ENCODE measurements around the gene C18orf63.

DNA sequence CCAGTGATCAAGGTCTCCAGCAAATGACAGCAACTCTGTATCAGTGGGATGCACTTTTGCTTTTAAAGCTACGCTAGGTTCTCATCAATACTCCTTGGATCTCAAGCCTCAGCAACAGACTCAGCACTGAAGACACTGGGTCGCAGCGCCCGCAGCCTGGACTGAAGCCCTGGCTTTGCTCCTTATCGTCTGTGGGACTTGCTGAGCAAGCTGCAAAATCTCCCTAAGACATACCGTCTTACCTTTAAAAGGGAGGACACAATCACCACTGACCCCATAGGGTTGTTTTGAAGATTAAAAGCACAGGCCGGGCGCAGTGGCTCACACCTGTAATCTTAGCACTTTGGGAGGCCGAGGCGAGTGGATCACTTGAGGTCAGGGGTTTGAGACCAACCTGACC, 32.0 kb upstream of the C18orf63 start:
- TF ChIP-seq, protein P1, sequence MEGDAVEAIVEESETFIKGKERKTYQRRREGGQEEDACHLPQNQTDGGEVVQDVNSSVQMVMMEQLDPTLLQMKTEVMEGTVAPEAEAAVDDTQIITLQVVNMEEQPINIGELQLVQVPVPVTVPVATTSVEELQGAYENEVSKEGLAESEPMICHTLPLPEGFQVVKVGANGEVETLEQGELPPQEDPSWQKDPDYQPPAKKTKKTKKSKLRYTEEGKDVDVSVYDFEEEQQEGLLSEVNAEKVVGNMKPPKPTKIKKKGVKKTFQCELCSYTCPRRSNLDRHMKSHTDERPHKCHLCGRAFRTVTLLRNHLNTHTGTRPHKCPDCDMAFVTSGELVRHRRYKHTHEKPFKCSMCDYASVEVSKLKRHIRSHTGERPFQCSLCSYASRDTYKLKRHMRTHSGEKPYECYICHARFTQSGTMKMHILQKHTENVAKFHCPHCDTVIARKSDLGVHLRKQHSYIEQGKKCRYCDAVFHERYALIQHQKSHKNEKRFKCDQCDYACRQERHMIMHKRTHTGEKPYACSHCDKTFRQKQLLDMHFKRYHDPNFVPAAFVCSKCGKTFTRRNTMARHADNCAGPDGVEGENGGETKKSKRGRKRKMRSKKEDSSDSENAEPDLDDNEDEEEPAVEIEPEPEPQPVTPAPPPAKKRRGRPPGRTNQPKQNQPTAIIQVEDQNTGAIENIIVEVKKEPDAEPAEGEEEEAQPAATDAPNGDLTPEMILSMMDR (conservative IDR thresholded peaks at IDR 0.05; ENCODE audit: low read depth, low read length), result no peak
- no peak for TF ChIP-seq EZH2 (IDR thresholded peaks at IDR 0.05; ENCODE audit: borderline replicate concordance, low read depth, low read length, poor library complexity, severe bottlenecking)
